Measurements from ENCODE around the gene OR2V1. TPM values are rescaled to one million over a fixed set of nuclear protein-coding genes. Genes with fewer than 3 reads are reported as not detected.
A peak's percentile ranks its signal among the peaks of the same experiment; 100 is the strongest.
"Not testable (repeated sequence)": the region's sequence is repeated elsewhere in the genome, so short reads cannot be mapped to it uniquely, and the experiment has no call there.

The OR2V1 gene
- total RNA-seq, 2 experiments from 2014 or later, result not detected

DNA sequence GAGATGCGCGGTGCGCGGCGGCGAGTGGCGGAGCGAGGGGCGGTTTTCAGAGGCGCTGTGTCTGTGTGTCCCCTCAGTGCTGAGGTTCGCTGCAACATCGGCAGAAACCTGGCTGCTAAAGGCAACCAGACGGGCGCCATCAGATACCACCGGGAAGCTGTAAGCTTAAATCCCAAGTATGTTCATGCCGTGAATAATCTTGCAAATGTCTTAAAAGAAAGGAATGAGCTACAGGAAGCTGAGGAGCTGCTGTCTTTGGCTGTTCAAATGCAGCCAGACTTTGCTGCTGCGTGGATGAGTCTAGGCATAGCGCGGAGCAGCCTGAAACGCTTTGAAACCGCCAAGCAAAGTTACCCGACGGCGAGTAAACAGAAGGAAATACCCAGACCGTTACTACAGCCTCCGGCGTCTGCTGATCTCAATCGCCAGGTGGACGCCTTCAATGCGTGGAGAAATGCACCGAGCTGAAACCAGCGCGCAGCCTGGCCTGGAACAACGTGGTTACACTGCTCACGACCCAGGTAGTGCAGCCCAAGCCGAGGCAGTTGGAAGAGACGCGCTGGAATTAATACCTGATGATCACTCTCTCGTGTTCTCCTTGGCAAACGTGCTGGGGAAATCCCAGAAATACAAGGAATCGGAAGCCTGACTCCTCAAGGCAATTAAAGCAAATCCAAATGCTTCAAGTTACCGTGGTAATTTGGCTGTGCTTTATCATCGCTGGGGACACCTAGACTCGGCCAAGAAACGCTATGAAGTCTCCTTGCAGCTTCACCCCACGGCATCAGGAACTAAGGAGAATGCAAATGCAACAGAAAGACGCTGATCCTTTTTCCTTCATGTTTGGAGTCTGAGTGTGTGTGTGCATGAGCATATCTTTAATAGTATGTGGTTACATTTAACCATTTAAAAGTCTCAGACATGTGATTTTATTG, 15.9 kb downstream of the OR2V1 start:
- Mint-ChIP-seq H3K4me3 (peak overlapping the region; percentile 20), H3K27me3 (peaks cover 58% of the 10 kb centered on the region), H3K9me3 (peaks cover 2% of the 10 kb centered on the region), H3K27ac (no peak overlapping the region), H3K4me1 (peaks cover 5% of the 10 kb centered on the region), H3K36me3 (no peaks in the 10 kb centered on the region)
- no peak for ATAC-seq (ENCODE audit: low read depth)
- POLR2A ChIA-PET, result no interaction called here
- no peak for DNase-seq

DNA sequence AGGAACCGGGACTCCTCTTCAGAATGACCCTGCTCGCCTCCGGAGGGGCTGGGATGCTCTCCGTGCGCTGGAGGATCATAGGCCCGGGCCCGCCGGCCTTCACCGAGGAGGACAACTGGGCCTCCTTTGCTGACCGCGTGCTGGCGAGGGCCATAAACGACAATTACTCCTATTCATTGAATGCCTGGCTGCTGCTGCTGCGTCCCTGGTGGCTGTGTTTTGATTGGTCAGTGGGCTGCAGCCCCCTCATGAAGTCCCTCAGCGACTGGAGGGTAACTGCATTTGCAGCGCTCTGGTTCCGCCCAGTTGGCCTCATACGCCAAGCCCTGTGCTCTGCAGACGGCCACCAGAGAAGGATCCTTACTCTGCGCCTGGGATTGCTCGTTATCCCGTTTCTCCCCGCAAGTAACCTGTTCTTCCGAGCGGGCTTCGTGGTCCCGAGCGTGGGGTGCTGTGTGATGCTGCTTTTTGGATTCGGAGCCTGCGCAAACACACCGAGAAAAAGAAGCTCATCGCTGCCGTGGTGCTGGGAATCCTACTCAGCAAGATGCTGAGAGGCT, 16.6 kb downstream of the OR2V1 start:
- H3K27ac Mint-ChIP-seq, result no peak overlapping the region
- POLR2A ChIA-PET, result no interaction called here
- H3K4me3 Mint-ChIP-seq, result peak overlapping the region; percentile 33
- DNase-seq (no peak), ATAC-seq (ENCODE audit: low read depth) (no peak)
- peaks cover 2% of the 10 kb centered on the region for H3K9me3 Mint-ChIP-seq
- H3K36me3 Mint-ChIP-seq, result no peaks in the 10 kb centered on the region
- H3K4me1 Mint-ChIP-seq, result peaks cover 5% of the 10 kb centered on the region
- peaks cover 55% of the 10 kb centered on the region for H3K27me3 Mint-ChIP-seq

DNA sequence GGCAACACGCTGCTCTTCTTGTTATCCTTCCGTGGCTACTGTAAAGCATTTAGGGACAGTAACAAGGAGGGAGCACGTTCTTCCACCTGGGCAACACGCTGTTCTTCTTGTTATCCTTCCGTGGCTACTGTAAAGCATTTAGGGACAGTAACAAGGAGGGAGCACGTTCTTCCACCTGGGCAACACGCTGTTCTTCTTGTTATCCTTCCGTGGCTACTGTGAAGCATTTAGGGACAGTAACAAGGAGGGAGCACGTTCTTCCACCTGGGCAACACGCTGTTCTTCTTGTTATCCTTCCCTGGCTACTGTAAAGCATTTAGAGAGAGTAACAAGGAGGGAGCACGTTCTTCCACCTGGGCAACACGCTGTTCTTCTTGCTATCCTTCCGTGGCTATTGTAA, 17.4 kb downstream of the OR2V1 start:
- DNase-seq; H3K9me3 Mint-ChIP-seq; ATAC-seq (ENCODE audit: low read depth); H3K4me3 Mint-ChIP-seq; H3K4me1 Mint-ChIP-seq; H3K27ac Mint-ChIP-seq; H3K36me3 Mint-ChIP-seq: not testable (repeated sequence)
- POLR2A ChIA-PET, result interaction anchor here (0.7 kb wide), 1 partner anchor 26 kb away, joined by 3 read pairs; no protein-coding TSS in a partner anchor
- H3K27me3 Mint-ChIP-seq, result peaks cover 54% of the 10 kb centered on the region

DNA sequence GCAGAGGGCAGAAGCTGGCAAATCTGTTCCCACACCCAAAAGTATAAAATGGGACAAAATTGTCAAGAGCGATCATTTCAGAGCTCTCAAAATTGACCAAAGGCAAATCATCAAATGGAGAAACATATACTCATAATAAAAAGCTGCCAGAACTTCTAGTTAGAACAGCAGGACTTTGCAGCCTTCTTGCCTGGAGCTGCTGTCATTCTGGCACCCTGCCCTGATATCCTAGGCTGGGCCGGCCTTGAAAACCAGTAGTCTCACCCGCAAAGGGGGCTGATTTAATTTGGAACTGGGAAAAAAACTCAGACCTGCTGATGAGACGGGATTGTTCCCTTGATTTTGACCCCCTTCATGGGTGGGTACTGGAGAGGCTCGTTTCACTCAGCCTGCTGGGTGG, 18.5 kb downstream of the OR2V1 start:
- POLR2A ChIA-PET, result no interaction called here
- ATAC-seq (ENCODE audit: low read depth), result no peak
- Mint-ChIP-seq H3K4me1 (peaks cover 5% of the 10 kb centered on the region), H3K4me3 (no peak overlapping the region), H3K9me3 (peaks cover 2% of the 10 kb centered on the region), H3K27me3 (peaks cover 57% of the 10 kb centered on the region), H3K36me3 (no peaks in the 10 kb centered on the region), H3K27ac (no peak overlapping the region)
- no peak for DNase-seq

DNA sequence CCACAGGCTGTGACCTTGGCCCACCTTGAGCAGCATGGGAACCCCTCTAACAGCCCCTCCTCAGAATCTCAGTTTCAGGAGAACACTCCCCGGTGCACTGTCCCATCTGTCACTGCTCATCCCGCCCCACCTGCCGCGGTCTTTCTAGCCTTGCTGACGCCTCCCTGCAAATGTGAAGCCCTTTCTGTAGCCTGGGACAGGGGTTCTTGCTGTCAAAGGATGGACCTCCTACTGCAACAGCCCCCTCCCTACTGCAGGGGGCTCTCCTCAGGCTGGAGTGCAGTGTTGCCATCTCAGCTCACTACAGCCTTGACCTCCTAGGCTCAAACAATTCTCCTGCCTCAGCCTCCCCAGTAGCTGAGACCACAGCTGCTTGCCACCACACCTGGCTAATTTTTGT, 20.0 kb downstream of the OR2V1 start:
- H3K9me3 Mint-ChIP-seq, result peaks cover 2% of the 10 kb centered on the region
- peaks cover 5% of the 10 kb centered on the region for H3K4me1 Mint-ChIP-seq
- H3K27ac Mint-ChIP-seq, result no peak overlapping the region
- no peaks in the 10 kb centered on the region for H3K36me3 Mint-ChIP-seq
- no peak for ATAC-seq (ENCODE audit: low read depth)
- H3K4me3 Mint-ChIP-seq, result no peak overlapping the region
- POLR2A ChIA-PET, result no interaction called here
- DNase-seq, result no peak
- peaks cover 48% of the 10 kb centered on the region for H3K27me3 Mint-ChIP-seq

DNA sequence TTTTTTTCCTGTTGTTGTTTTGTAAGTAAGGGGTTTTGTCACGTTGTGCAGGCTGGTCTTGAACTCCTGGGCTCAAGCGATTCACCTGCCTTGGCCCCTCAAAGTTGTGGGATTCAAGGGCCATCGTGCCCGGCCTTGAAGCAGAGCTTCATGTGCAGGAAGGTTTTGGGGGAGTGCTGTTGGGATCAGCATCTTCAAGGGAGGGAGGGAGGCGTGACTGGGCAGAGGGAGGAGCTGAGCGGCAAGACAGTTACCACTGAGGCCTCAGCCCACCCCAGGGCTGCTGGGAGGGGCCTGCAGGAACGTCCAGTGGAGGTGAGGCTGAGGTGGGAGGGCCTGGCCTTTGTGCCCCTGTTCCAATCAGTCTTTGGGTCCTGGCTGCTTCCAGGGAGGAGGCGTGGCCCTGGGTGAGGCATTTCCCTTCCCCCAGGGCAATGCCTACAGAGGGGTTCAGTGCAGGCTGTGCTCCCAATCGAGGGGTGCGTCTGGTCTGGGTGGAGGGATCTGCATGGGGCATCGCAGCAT, 21.4 kb downstream of the OR2V1 start:
- POLR2A ChIA-PET, result no interaction called here
- peaks cover 46% of the 10 kb centered on the region for H3K27me3 Mint-ChIP-seq
- peaks cover 3% of the 10 kb centered on the region for H3K4me1 Mint-ChIP-seq
- H3K4me3 Mint-ChIP-seq, result no peak overlapping the region
- H3K36me3 Mint-ChIP-seq, result no peaks in the 10 kb centered on the region
- ATAC-seq (ENCODE audit: low read depth), result no peak
- DNase-seq, result no peak
- H3K9me3 Mint-ChIP-seq, result peaks cover under 1% of the 10 kb centered on the region
- H3K27ac Mint-ChIP-seq, result no peak overlapping the region

DNA sequence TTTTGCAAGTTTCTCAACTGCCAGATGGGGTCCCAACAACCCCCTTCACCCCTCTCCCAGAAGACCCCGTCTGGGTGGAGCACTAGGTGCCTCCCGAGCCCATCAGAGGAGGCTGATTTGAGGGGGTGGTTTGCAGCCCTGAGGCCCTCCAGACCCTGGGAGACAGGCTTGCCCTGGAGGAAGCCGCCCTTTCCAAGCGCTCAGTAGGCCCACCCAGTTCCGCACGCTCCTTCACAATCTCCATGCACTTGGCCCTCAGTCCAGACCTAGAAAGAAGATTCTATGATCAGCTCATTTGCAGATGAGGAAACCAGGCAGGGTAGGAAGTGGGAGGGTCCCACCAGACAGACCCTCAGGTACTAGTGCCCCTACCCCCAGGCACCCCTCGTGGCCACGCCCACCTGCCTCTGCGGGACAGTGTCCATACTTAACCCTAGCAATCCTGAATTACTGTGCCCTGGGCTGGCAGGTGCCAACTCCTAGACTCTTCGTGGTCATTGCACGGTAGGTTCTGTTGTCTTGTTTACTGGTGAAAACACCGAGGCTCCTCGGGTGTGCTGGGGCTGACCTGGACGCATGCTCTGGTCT, 22.3 kb downstream of the OR2V1 start:
- H3K9me3 Mint-ChIP-seq, result no peaks in the 10 kb centered on the region
- no peak overlapping the region for H3K27ac Mint-ChIP-seq
- POLR2A ChIA-PET, result no interaction called here
- H3K36me3 Mint-ChIP-seq, result no peaks in the 10 kb centered on the region
- H3K27me3 Mint-ChIP-seq, result peaks cover 45% of the 10 kb centered on the region
- no peak overlapping the region for H3K4me3 Mint-ChIP-seq
- ATAC-seq (ENCODE audit: low read depth), result no peak
- no peak for DNase-seq
- H3K4me1 Mint-ChIP-seq, result peaks cover 9% of the 10 kb centered on the region

DNA sequence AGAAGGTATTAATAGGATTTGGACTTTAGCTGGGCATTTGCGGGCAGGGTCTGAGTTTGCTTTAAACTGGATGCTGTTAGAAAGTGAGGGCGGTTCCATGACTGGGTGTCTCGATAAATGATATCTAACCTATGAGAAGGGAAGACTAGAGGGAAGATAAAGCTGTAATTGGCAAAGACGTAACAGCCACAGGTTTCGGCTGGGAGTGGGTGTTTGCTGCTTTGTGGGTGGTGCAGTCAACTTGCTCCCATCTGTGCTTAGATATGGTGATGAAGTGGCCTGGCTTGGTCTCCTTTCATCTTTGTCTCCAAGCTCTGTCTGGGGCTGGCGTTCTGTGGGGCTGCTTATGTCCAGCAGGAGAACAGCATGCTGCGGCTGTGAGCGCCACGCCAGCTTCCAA, 23.3 kb downstream of the OR2V1 start:
- POLR2A ChIA-PET, result no interaction called here
- Mint-ChIP-seq H3K36me3 (no peaks in the 10 kb centered on the region), H3K4me3 (no peak overlapping the region), H3K9me3 (no peaks in the 10 kb centered on the region), H3K27ac (no peak overlapping the region), H3K27me3 (peaks cover 45% of the 10 kb centered on the region), H3K4me1 (peaks cover 9% of the 10 kb centered on the region)
- ATAC-seq (ENCODE audit: low read depth), result no peak
- DNase-seq, result no peak

DNA sequence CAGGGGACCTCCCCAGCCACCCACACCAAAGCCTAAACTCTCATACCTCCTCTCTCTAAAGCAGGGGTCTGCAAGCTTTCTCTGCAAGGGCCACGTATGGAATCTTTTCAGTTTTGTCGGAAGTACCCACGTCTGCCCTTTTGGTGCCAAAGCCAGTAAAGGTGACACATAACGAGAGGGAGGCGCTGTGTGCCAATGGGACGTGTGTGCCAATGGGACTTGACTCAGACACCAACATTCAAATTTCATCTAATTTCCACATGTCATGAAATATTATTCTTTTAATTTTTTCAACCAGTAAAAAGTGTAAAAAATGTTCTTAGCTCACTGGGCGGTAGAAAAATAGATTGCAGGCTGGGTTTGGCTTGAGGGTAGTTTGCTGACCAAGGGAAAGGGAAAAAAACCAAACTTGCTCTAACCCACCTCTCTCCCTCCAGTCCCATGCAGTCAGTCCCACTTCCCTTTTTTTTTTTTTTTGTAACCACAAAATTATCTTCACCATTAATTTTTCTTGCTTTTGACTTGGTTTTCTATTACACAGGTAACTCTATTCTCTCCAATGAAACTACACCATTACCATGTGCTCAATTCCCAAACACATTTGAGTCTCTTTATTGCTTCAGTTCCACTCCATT, 25.5 kb downstream of the OR2V1 start:
- Mint-ChIP-seq H3K4me1 (peaks cover 9% of the 10 kb centered on the region), H3K27me3 (peaks cover 36% of the 10 kb centered on the region), H3K4me3 (no peak overlapping the region), H3K9me3 (no peaks in the 10 kb centered on the region), H3K36me3 (no peaks in the 10 kb centered on the region), H3K27ac (no peak overlapping the region)
- POLR2A ChIA-PET, result no interaction called here
- no peak for ATAC-seq (ENCODE audit: low read depth)
- DNase-seq, result no peak

DNA sequence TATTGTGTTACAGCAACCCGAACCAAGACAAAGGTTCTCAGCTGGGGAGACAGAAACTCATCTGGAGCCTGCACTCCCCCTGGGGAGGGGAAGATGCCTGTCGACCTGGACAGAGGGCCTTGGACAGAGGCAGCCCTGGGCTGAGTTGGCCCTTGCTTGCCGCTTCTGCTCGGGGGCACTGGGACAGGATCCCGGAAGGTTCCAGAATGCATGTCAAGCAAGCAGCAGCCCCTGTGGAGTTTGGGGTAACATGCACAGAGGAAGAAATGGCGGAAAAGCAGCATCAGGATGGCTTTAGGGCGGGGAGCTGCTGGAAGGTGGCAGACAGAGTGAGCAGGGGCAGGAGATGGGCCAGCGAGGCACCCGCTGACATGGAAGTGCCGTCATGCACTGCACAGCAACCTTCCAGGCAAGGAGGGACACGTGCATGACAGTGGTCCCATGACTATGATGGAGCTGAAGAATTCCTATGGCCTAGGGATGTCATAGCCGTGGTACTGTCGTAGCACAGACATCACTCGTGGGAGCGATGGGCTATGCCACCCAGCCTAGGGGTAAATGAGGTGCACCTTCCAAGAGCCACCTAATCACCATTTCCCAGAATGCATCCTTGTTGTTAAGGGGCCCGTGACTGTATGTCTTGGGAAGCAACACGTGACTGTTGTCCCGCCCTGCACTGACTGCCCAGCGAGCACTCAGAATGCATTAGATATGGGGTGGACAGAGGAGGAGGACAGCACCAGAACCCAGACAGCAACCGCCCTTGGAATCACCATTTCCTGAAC, 26.2 kb downstream of the OR2V1 start:
- Mint-ChIP-seq H3K4me1 (peaks cover 11% of the 10 kb centered on the region), H3K27me3 (peaks cover 41% of the 10 kb centered on the region)
- H3K4me3 Mint-ChIP-seq; H3K27ac Mint-ChIP-seq; DNase-seq; H3K9me3 Mint-ChIP-seq; POLR2A ChIA-PET; ATAC-seq (ENCODE audit: low read depth); H3K36me3 Mint-ChIP-seq: not testable (repeated sequence)

DNA sequence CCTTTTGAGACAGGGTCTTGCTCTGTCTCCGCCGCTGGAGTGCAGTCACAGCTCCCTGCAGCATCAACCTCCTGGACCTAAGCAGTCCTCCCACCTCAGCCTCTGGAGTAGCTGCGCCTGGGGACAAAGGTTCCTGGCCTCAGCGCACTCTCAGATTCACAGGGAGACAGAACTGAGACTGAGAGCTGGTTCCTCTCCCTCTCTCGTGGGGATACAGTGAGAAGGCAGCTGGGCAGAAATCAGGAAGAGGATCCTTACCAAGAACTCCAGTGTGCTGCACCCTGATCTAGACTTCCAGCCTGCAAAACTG, 26.8 kb downstream of the OR2V1 start:
- H3K9me3 Mint-ChIP-seq; ATAC-seq (ENCODE audit: low read depth); POLR2A ChIA-PET; DNase-seq; H3K36me3 Mint-ChIP-seq: not testable (repeated sequence)
- Mint-ChIP-seq H3K4me1 (peaks cover 11% of the 10 kb centered on the region), H3K27ac (peak overlapping the region; percentile 58), H3K4me3 (peak overlapping the region; percentile 80), H3K27me3 (peaks cover 47% of the 10 kb centered on the region)

DNA sequence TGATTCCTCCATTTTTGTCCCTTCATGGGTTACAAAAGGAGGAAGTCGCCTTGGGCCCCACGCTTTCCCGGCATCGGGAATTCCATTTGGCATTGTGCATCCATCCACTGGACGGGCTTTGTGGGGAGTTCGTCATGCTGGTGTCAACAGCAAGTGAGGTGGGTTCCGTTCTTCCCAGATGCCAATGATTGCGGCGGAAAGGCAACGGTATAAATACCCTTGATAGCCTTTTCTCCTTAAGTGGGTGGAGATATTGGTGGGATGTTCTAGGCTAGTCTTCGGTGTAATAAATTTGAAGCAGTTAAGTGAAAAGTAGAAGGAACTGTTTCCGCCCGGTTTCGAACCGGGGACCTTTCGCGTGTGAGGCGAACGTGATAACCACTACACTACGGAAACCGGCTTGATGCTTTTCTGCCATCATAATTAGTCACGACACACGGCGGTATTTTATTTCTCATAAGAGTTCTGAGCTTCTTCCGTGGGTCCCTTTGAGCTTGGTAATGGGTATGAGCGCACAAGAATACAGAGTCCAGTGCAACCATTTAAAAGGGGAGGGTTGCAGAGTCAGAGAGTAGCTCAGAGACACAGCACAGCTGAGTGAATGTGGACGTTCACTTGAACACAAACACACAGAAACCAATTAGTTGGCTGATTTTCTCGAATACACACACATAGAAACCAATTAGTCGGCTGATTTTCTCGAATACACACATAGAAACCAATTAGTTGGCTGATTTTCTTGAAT, 28.9 kb downstream of the OR2V1 start:
- ATAC-seq (ENCODE audit: low read depth); POLR2A ChIA-PET; H3K4me3 Mint-ChIP-seq; DNase-seq; H3K27ac Mint-ChIP-seq; H3K9me3 Mint-ChIP-seq; H3K36me3 Mint-ChIP-seq: not testable (repeated sequence)
- Mint-ChIP-seq H3K4me1 (peaks cover 12% of the 10 kb centered on the region), H3K27me3 (peaks cover 46% of the 10 kb centered on the region)

Measured in activated naive CD8-positive, alpha-beta T cell treated with anti-CD3 and anti-CD28 coated beads, Interleukin-2, amount 10 ng/mL, durations not matched to agents 7 days and 5 days (primary cell).